Upper lobe of left lung (tissue), 4 donors: ENCODE measurements around the gene GLMP.
"Not testable (repeated sequence)": the region's sequence is repeated elsewhere in the genome, so short reads cannot be mapped to it uniquely, and the experiment has no call there.

Experiments
- EP300 ChIP-seq, 4 donors: sonication (generic); formaldehyde crosslinking; IDR thresholded peaks; one replicate each; pipeline ENCODE4 v1.5.1; 2017; ENCODE audit warnings: antibody characterized with exemption in 4 of 4, control low read depth in 2 of 4
- POLR2A ChIP-seq, 4 donors: fragments of 450-650 bp; IDR thresholded peaks; one replicate each; pipeline ENCODE4 v1.5.1; 2016 to 2017; ENCODE audit warnings: antibody characterized with exemption in 4 of 4, mild to moderate bottlenecking in 2 of 4
- POLR2AphosphoS5 ChIP-seq, 2 donors: sonication (generic); formaldehyde crosslinking; IDR thresholded peaks; one replicate each; pipeline ENCODE4 v1.5.1; 2017; ENCODE audit warnings: antibody characterized with exemption in 2 of 2
- TF ChIP-seq, protein P1 (sequence below), 6 experiments: fragments of 450-650 bp in 4 of 6; fragments of 200-600 bp in 2 of 6; sonication (generic) in 2 of 6; IDR thresholded peaks; one replicate each; pipeline ENCODE4 v1.5.1; 2016 to 2019; ENCODE audit warnings: antibody characterized with exemption in 6 of 6

GRCh38 chr1:156323179-156323578 lies 27.7 kb upstream of the GLMP start:
- TF ChIP-seq, protein P1, sequence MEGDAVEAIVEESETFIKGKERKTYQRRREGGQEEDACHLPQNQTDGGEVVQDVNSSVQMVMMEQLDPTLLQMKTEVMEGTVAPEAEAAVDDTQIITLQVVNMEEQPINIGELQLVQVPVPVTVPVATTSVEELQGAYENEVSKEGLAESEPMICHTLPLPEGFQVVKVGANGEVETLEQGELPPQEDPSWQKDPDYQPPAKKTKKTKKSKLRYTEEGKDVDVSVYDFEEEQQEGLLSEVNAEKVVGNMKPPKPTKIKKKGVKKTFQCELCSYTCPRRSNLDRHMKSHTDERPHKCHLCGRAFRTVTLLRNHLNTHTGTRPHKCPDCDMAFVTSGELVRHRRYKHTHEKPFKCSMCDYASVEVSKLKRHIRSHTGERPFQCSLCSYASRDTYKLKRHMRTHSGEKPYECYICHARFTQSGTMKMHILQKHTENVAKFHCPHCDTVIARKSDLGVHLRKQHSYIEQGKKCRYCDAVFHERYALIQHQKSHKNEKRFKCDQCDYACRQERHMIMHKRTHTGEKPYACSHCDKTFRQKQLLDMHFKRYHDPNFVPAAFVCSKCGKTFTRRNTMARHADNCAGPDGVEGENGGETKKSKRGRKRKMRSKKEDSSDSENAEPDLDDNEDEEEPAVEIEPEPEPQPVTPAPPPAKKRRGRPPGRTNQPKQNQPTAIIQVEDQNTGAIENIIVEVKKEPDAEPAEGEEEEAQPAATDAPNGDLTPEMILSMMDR (IDR thresholded peaks at IDR 0.05) = not testable (repeated sequence)
- TF ChIP-seq EP300, POLR2A, POLR2AphosphoS5 (IDR thresholded peaks at IDR 0.05): not testable (repeated sequence)
